ENCODE measurements around the gene DSC3.

DSC3 gene

GRCh38 chr18:31042406-31043181 lies at the start of gene DSC3:
TSS of gene DSC3 (minus strand) at chr18:31042742. CDS start at chr18:31042660, 82 bp downstream.
- no peak for DNase-seq

DNA sequence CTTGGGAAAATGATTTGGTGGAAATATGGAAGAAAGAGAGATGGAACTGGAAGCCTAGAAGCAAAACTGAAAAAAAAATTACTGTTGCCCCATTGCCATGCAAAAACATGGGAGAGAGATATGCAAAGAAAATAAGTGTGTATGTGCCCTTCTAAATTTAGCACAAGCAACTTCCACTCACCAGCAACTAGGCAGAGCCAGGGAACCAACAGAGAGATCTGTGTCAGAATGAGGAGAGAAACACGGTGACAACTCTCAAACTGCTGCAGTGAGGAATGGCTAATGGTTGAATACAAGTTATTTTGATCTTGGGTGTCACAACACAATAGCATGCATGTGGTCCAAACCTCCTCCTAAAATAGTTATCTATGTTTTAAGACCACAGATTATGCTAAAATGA lies 48.8 kb upstream of the DSC3 start:
- no peak for DNase-seq

DNA sequence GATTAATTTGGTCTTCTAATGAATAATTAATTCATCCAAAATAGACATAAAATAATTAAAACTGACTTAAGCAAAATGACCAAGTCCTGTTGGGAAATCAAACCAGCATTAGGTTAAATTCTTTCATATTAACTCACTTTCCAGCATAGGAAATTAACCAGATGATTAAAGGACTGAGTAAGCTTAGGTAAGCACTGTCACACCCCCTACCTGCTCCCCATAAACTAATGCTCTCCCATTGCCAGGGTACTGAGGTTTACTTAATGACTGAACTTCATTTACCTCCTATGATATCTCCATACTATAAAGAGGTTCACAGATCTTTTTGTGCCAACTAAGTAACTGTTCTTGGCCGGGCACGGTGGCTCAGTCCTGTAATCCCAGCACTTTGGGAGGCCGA lies 46.0 kb upstream of the DSC3 start:
- DNase-seq = no peak

DNA sequence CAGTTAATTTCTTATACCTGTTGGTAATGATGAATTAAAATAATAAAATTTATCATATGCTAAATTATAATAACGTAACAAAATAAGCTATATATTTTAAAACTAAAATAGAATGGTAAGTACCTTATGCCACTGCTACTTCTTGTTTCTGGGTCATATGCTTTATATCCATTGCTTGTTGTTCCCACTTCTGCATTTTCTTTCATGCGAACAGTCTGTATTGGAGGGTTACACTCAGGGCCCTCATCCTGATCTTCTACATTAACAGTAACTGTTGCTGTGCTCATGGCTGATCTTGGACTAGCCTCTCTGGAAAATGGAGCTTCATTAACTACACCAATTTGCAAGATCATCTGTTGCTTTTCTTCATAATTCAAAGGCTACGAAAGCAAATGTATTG lies 37.4 kb upstream of the DSC3 start:
- no peak for DNase-seq

DNA sequence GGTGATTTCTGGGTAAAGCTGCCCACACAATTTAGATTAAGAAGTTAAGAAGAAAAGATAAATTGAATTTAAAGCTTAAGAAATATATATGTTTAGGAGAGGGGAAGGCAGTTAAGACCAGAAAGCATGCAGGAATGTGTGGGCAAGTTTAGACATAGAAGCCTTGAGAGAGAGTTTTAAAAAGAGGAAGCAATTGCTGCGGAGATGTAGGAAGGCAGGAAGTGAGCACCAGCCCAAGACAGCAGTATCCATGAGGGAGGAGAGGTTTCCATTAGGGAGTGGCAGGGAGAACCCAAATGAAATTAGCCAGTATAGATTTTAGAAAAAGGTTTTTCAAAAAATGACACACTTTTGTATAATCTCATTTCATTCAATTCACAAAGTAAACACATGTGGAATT lies 35.3 kb upstream of the DSC3 start:
- no peak for DNase-seq

GRCh38 chr18:31072175-31072574 lies 29.6 kb upstream of the DSC3 start:
- no peak for DNase-seq

GRCh38 chr18:31070206-31070605 lies 27.7 kb upstream of the DSC3 start:
- no peak for DNase-seq

DNA sequence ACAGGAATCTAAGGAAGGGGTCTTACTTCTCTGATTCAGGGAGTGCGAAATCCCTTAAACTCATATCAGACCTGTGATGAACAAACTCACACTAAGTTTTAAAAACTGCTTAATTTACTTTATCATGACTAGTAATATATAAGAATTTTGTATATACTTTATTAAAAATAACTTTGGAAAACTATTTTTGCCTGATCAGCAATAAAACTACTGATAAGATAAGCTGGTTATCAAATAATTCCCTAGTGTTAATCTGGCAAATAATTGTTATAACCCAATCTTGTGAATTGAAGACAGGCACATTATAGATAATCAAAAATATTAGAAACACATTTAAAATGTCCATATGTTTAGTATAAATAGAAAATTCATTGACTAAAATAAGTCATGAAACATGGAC lies 23.7 kb upstream of the DSC3 start:
- no peak for DNase-seq

GRCh38 chr18:31065036-31065773 lies 22.7 kb upstream of the DSC3 start:
- no peak for DNase-seq

DNA sequence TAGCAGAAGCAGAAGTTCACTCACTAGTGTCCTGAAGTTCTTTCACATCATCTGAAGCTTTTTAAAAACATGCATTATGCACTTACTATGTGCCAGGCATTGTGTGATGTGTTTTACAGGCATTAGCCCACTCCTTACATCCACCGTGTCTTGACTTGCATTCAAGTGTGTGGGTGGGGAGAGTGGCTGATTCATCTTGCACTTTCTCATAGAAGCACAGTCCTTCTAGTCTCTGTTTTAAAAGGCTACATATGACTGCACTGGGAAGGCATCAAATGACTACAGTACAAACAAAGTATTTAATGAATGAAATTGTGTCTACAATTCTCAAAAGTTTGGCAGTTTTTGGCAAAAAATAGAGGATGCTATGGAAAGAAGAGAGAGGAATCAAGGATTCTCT lies 21.6 kb upstream of the DSC3 start:
- no peak for DNase-seq

GRCh38 chr18:31061945-31062344 lies 19.4 kb upstream of the DSC3 start:
- no peak for DNase-seq

- DNase-seq = no peak
Measured at GRCh38 chr18:31058897-31059296, 16.4 kb upstream of the DSC3 start.

DNA sequence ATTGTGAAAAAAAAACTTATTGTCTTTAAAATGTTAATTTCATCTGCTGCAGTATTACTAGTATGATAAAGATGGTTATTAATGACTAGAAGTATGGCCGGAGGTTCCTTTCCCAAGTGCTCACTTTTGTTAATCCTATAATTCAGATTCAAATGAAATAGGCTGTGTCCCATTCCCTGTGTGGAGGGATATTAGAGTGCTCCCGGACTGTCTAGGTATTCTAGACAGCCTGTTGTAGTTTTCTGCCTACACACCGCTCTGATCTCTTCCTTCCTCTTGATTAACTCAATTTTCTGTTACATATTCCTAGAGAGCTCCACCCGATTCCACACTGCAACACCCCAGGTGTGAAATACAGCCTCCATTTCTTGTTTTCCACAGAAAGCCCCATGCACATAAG lies 15.4 kb upstream of the DSC3 start:
- DNase-seq = no peak

- DNase-seq = no peak
Measured at GRCh38 chr18:31057051-31057450, 14.5 kb upstream of the DSC3 start.

DNA sequence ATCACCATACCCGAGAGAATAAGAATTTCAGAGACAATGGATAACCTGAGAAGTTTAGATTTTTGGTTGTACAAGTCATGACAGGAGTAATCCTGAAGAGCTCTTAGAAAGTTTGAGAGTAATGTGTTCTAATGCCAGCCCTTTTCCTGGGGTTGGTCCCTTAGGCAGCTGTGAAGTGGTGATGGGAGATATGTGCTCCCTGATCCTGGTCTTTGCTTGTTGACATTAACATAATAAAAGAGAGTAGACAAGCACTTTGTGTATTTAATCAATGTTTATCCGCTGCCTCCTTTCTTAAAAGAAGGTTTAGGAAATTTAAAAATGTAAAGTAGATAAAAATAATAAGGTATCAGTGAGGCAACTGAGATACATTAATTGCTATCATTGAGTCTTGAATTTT lies 13.8 kb upstream of the DSC3 start:
- DNase-seq = no peak

GRCh38 chr18:31050635-31051034 lies 8.1 kb upstream of the DSC3 start:
- DNase-seq = no peak

DNA sequence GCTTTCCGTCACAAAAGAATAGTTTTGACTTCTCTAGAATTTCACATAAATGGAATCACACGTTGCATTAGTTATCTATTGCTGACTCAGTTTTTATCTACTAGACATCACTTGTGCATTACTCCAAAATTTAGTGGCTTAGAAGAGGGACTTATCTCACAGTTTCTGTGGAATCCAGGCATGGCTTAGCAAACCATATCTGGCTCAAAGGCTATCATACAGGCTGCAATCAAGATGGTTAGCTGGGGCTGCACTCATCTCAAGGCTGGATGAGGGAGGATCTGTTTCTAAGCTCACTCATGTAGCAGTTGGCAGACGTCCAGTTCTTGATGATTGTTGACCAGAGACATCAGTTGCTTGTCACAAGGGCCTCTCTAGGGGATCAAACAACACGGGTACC lies 6.6 kb upstream of the DSC3 start:
- DNase-seq = peak; percentile 1

DNA sequence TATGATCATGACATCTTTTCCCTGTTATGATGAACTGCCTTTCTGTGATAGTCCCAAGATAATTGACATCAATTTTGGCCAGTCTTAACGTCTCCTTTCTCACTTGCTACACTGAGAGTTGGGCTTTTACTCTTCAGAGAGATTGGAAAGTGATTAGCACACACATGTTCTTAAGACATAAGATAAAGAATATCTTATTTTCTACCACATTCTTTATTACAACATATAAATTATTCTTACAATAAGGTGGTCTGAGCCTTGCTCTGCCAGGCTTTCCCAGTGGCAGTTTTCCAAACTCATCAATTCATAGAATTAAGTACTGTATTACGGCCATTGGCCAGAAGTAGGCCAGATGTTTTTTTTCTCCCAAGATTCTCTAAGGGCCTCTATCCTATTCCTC lies 5.7 kb upstream of the DSC3 start:
- DNase-seq = no peak

DNA sequence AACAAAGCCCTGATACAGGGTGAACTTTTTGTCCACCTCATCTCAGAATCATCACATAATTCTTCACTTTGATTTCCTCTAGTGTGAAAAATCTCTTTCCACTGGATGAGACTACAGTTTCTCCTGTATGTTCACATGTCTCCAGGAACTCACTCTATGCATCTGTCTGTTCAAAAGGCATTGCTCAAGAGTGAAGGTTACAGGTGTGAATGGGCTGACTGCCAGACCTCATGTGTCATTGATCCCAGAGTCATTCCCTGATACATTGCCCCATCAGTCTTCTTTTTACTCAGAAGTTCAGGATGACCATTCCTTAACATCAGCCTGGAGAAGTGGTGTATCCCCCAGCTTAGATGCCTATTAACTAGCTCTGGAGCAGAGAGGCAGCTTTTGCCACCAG lies 4.4 kb upstream of the DSC3 start:
- no peak for DNase-seq

DNA sequence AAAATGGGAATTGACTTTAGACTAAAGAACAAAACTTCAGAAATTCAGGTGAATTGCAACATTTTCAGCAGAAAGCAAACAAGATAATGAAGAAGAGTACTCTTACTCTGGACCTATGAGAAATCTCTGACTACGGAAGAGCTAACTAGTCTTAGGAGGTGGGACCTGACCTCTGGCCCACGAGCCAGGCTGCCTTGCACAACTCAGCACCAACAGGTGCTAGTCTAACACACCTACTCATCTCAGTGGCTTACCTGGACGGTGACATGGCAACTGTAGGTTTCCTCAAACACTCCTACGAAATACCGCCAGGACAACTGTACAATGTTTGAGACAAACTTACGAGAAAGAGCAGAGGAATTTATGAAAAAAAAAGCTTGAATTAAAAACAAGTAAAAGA lies 3.1 kb upstream of the DSC3 start:
- DNase-seq = no peak

DNA sequence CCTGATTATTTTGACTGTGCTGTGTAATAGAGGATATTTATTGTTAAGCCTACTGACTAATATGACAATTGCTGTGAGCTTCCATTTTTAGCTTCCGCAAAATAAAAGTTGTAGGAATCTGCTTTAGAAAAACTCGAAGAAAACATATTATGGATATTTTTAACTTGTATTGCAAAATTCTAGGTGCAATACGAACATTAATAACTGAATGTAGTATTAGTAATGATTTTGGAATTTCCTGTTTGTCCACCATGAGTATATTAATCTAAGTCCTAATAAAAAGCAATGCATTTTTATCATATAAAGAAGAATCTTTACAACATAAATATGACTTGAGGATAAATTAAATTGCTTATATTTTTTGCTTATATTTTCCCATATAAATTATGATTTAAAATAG lies 2.4 kb upstream of the DSC3 start:
- DNase-seq = no peak

GRCh38 chr18:31043709-31044108 lies 1.2 kb upstream of the DSC3 start:
- no peak for DNase-seq

DNA sequence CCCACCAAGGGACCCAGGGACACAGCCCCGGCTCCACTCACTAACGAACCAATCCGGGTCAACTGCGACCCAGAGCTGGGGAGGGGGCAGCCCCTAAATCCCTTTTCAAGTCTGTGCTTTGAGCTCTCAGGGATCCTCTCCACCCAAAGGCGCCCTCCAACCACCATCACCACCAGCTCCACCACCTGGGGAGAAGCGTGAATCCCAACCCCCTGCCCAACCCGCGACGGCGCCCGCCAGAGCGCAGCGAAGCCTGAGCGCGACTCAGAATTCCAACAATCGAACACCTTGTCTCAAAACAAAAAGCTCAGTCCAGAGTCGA lies 497 bp downstream of the DSC3 start:
- no peak for DNase-seq

GRCh38 chr18:31041271-31042083 lies 1.1 kb downstream of the DSC3 start:
- DNase-seq = no peak

All from NCI-H2029 (cell line).